GM06990 (cell line): ENCODE results near the gene OR4D1.

Experiments
- DNase-seq: peaks from one replicate; pipeline ENCODE4 v3.0.0-alpha.2; 2011; ENCODE audit not compliant: insufficient read length; ENCODE audit errors: extremely low read depth
- H3K27me3 ChIP-seq: replicated peaks from 2 replicates; pipeline ENCODE4 v1.6.0; 2011; ENCODE audit warnings: low read length; ENCODE audit not compliant: control insufficient read depth, insufficient read depth
- H3K36me3 ChIP-seq: 2 replicates; pipeline ENCODE4 v1.5.1; 2011; ENCODE audit warnings: low read length; ENCODE audit not compliant: control insufficient read depth, insufficient read depth
- H3K4me3 ChIP-seq: replicated peaks from 2 replicates; pipeline ENCODE4 v1.5.1; 2011; ENCODE audit warnings: low read depth, mild to moderate bottlenecking, control low read depth, low read length
- CTCF ChIP-seq: IDR thresholded peaks from 2 replicates; pipeline ENCODE4 v1.5.1; 2011; ENCODE audit warnings: low read length, control low read depth, mild to moderate bottlenecking, inconsistent platforms; ENCODE audit not compliant: insufficient read depth, poor library complexity, severe bottlenecking

Gene OR4D1

GRCh38 chr17:58170622-58171021, 22.4 kb downstream of the OR4D1 start:
- no peak for DNase-seq
- Histone ChIP-seq H3K4me3 (no peak overlapping the region), H3K36me3 (no peaks in the 10 kb centered on the region), H3K27me3 (no peaks in the 10 kb centered on the region; the same call in 1 of the 2 replicates)
- no peak for TF ChIP-seq CTCF

GRCh38 chr17:58172369-58173071, 24.3 kb downstream of the OR4D1 start:
- Histone ChIP-seq H3K36me3 (no peaks in the 10 kb centered on the region), H3K4me3 (no peak overlapping the region), H3K27me3 (no peaks in the 10 kb centered on the region; the same call in none of the 2 replicates)
- TF ChIP-seq CTCF, result peak; percentile 66
- DNase-seq, result no peak

GRCh38 chr17:58174871-58175270, 26.7 kb downstream of the OR4D1 start:
- Histone ChIP-seq H3K4me3 (no peak overlapping the region), H3K36me3 (no peaks in the 10 kb centered on the region), H3K27me3 (no peaks in the 10 kb centered on the region; the same call in 1 of the 2 replicates)
- no peak for DNase-seq
- TF ChIP-seq CTCF, result no peak

- H3K36me3 ChIP-seq, result no peaks in the 10 kb centered on the region
- no peak overlapping the region for H3K4me3 ChIP-seq
- no peaks in the 10 kb centered on the region; the same call in 1 of the 2 replicates for H3K27me3 ChIP-seq
- no peak for TF ChIP-seq CTCF
- DNase-seq, result no peak
Observed at GRCh38 chr17:58176200-58176599, 28.0 kb downstream of the OR4D1 start.

GRCh38 chr17:58181796-58182195, 33.6 kb downstream of the OR4D1 start:
- Histone ChIP-seq H3K27me3 (no peaks in the 10 kb centered on the region; the same call in 1 of the 2 replicates), H3K36me3 (no peaks in the 10 kb centered on the region), H3K4me3 (no peak overlapping the region)
- no peak for TF ChIP-seq CTCF
- no peak for DNase-seq
